Measurements from ENCODE around the gene PSG1. TPM values are rescaled to one million over a fixed set of nuclear protein-coding genes. Genes with fewer than 3 reads are reported as not detected.
"Not testable (repeated sequence)": the region's sequence is repeated elsewhere in the genome, so short reads cannot be mapped to it uniquely, and the experiment has no call there.

The PSG1 gene
- total RNA-seq, 1 experiment from 2014 or later, result not detected

DNA sequence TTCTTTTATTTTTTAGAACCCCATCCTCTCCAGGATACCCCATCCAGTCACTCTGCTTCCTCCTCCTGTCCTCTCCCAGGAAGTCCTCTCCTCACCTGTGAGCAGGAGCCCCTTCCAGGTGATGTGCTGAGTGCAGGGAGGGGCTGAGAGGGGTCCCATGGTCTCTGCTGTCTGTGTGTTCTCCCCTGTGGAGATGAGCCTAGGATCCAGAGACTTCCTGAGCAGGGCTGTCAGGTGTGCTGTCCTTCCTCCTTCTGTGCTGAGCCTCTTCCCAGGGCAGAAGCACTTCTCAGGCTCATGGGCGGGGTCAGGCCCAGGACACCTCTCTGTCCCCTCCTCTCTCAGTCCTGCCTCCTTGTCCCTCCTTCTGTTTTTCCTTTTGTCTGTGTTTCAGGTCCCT is 38.1 kb upstream of the PSG1 start, which contains the start of gene PSG6:
TSS of gene PSG6 (minus strand) at position 261 of the 400 bp plus-strand sequence. CDS start at position 159, 102 bp downstream.
- DNase-seq; H3K27me3 ChIP-seq (replicated peaks; ENCODE audit: control insufficient read depth, insufficient read depth, low read length); H3K4me1 Mint-ChIP-seq (ENCODE audit: low read depth, unreplicated experiment); H3K36me3 Mint-ChIP-seq (ENCODE audit: insufficient read depth, unreplicated experiment); CTCF ChIA-PET; intact Hi-C loops (cut with micrococcal nuclease; ENCODE audit: unreplicated experiment); H3K4me3 Mint-ChIP-seq (ENCODE audit: unreplicated experiment); H3K9me3 ChIP-seq; H3K36me3 ChIP-seq (ENCODE audit: control insufficient read depth, insufficient read depth, low read length); H3K4me3 ChIP-seq (ENCODE audit: low read depth, low read length); H3K27me3 Mint-ChIP-seq (ENCODE audit: insufficient read depth, unreplicated experiment); H3K27ac Mint-ChIP-seq (ENCODE audit: unreplicated experiment); POLR2A ChIA-PET; H3K4me1 ChIP-seq; BruUV-seq (replicated peaks); H3K9me3 Mint-ChIP-seq (ENCODE audit: unreplicated experiment): not testable (repeated sequence)

GRCh38 chr19:42916931-42917330 is 37.4 kb upstream of the PSG1 start:
- intact Hi-C loops (cut with micrococcal nuclease; ENCODE audit: unreplicated experiment); H3K4me1 Mint-ChIP-seq (ENCODE audit: low read depth, unreplicated experiment); CTCF ChIA-PET; H3K36me3 ChIP-seq (ENCODE audit: control insufficient read depth, insufficient read depth, low read length); DNase-seq; H3K4me1 ChIP-seq; H3K4me3 ChIP-seq (ENCODE audit: low read depth, low read length); H3K9me3 ChIP-seq; H3K27me3 Mint-ChIP-seq (ENCODE audit: insufficient read depth, unreplicated experiment); H3K36me3 Mint-ChIP-seq (ENCODE audit: insufficient read depth, unreplicated experiment); H3K27me3 ChIP-seq (replicated peaks; ENCODE audit: control insufficient read depth, insufficient read depth, low read length); H3K9me3 Mint-ChIP-seq (ENCODE audit: unreplicated experiment); POLR2A ChIA-PET; BruUV-seq (replicated peaks); H3K4me3 Mint-ChIP-seq (ENCODE audit: unreplicated experiment); H3K27ac Mint-ChIP-seq (ENCODE audit: unreplicated experiment): not testable (repeated sequence)

DNA sequence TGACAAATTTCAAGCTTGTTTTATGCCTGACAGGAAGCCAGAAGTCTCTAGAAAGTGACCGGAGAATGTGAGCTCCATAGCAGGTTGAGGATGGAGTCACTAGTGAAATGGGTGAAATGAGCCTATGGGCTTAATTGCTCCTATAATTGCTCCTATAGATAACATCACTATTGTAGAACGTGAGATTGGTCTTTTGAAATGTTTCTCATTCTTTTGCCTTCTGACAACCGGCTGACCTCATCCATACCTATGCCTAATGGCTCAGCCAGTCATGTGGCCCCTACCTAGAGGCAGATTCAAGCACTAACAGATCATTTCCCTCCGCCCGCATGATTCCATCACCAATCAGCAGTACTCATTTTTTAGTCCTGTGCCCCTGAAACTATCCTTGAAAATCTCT is 34.0 kb upstream of the PSG1 start:
- H3K4me3 ChIP-seq (ENCODE audit: low read depth, low read length); POLR2A ChIA-PET; intact Hi-C loops (cut with micrococcal nuclease; ENCODE audit: unreplicated experiment); H3K36me3 ChIP-seq (ENCODE audit: control insufficient read depth, insufficient read depth, low read length); BruUV-seq (replicated peaks); H3K9me3 Mint-ChIP-seq (ENCODE audit: unreplicated experiment); H3K4me1 Mint-ChIP-seq (ENCODE audit: low read depth, unreplicated experiment); H3K36me3 Mint-ChIP-seq (ENCODE audit: insufficient read depth, unreplicated experiment); H3K9me3 ChIP-seq; H3K4me3 Mint-ChIP-seq (ENCODE audit: unreplicated experiment); DNase-seq; H3K27me3 ChIP-seq (replicated peaks; ENCODE audit: control insufficient read depth, insufficient read depth, low read length); H3K4me1 ChIP-seq; H3K27ac Mint-ChIP-seq (ENCODE audit: unreplicated experiment); H3K27me3 Mint-ChIP-seq (ENCODE audit: insufficient read depth, unreplicated experiment): not testable (repeated sequence)
- CTCF ChIA-PET, result interaction anchor here (0.6 kb wide), 1 partner anchor 488 kb away, joined by 3 read pairs; no protein-coding TSS in a partner anchor

DNA sequence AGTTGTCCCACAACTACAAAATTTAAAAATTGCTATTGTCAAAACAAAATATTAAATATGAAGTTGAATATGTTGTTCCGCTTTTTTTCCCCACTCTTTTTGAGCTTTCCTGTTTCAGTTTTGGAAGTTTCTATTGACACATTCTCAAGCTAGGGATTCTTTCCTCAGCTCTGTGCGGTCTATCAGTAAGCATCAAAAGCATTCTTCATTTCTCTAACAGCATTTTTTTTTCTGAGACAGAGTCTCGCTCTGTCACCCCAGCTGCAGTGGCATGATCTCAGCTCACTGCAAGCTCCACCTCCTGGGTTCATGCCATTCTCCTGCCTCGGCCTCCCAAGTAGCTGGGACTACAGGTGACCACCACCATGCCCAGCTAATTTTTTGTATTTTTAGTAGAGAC is 33.4 kb upstream of the PSG1 start:
- intact Hi-C loops (cut with micrococcal nuclease; ENCODE audit: unreplicated experiment); H3K4me1 Mint-ChIP-seq (ENCODE audit: low read depth, unreplicated experiment); BruUV-seq (replicated peaks); H3K4me3 ChIP-seq (ENCODE audit: low read depth, low read length); H3K27ac Mint-ChIP-seq (ENCODE audit: unreplicated experiment); H3K9me3 ChIP-seq; H3K4me3 Mint-ChIP-seq (ENCODE audit: unreplicated experiment); H3K27me3 Mint-ChIP-seq (ENCODE audit: insufficient read depth, unreplicated experiment); DNase-seq; H3K4me1 ChIP-seq; CTCF ChIA-PET; POLR2A ChIA-PET; H3K9me3 Mint-ChIP-seq (ENCODE audit: unreplicated experiment); H3K27me3 ChIP-seq (replicated peaks; ENCODE audit: control insufficient read depth, insufficient read depth, low read length); H3K36me3 ChIP-seq (ENCODE audit: control insufficient read depth, insufficient read depth, low read length); H3K36me3 Mint-ChIP-seq (ENCODE audit: insufficient read depth, unreplicated experiment): not testable (repeated sequence)

- intact Hi-C loops (cut with micrococcal nuclease; ENCODE audit: unreplicated experiment); H3K9me3 ChIP-seq; H3K36me3 ChIP-seq (ENCODE audit: control insufficient read depth, insufficient read depth, low read length); H3K4me3 ChIP-seq (ENCODE audit: low read depth, low read length); BruUV-seq (replicated peaks); DNase-seq; H3K4me1 ChIP-seq; H3K27ac Mint-ChIP-seq (ENCODE audit: unreplicated experiment); POLR2A ChIA-PET; CTCF ChIA-PET; H3K9me3 Mint-ChIP-seq (ENCODE audit: unreplicated experiment); H3K36me3 Mint-ChIP-seq (ENCODE audit: insufficient read depth, unreplicated experiment); H3K27me3 ChIP-seq (replicated peaks; ENCODE audit: control insufficient read depth, insufficient read depth, low read length); H3K27me3 Mint-ChIP-seq (ENCODE audit: insufficient read depth, unreplicated experiment); H3K4me1 Mint-ChIP-seq (ENCODE audit: low read depth, unreplicated experiment); H3K4me3 Mint-ChIP-seq (ENCODE audit: unreplicated experiment): not testable (repeated sequence)
Measured at GRCh38 chr19:42911731-42912130, 32.2 kb upstream of the PSG1 start.

- H3K9me3 ChIP-seq; H3K4me1 Mint-ChIP-seq (ENCODE audit: low read depth, unreplicated experiment); H3K36me3 Mint-ChIP-seq (ENCODE audit: insufficient read depth, unreplicated experiment); CTCF ChIA-PET; H3K27me3 Mint-ChIP-seq (ENCODE audit: insufficient read depth, unreplicated experiment); H3K4me3 ChIP-seq (ENCODE audit: low read depth, low read length); H3K36me3 ChIP-seq (ENCODE audit: control insufficient read depth, insufficient read depth, low read length); H3K27me3 ChIP-seq (replicated peaks; ENCODE audit: control insufficient read depth, insufficient read depth, low read length); POLR2A ChIA-PET; intact Hi-C loops (cut with micrococcal nuclease; ENCODE audit: unreplicated experiment); H3K27ac Mint-ChIP-seq (ENCODE audit: unreplicated experiment); H3K4me3 Mint-ChIP-seq (ENCODE audit: unreplicated experiment); BruUV-seq (replicated peaks); H3K4me1 ChIP-seq; DNase-seq: not testable (repeated sequence)
- H3K9me3 Mint-ChIP-seq (ENCODE audit: unreplicated experiment), result peaks cover 14% of the 10 kb centered on the region
Measured at GRCh38 chr19:42906162-42906561, 26.6 kb upstream of the PSG1 start.

GRCh38 chr19:42900561-42900960 is 21.0 kb upstream of the PSG1 start:
- Mint-ChIP-seq H3K9me3 (ENCODE audit: unreplicated experiment) (peaks cover 32% of the 10 kb centered on the region), H3K4me1 (ENCODE audit: low read depth, unreplicated experiment) (peaks cover 31% of the 10 kb centered on the region), H3K27ac (ENCODE audit: unreplicated experiment) (peak overlapping the region; percentile 93), H3K36me3 (ENCODE audit: insufficient read depth, unreplicated experiment) (peaks cover 36% of the 10 kb centered on the region)
- BruUV-seq (replicated peaks); H3K27me3 Mint-ChIP-seq (ENCODE audit: insufficient read depth, unreplicated experiment); H3K36me3 ChIP-seq (ENCODE audit: control insufficient read depth, insufficient read depth, low read length); H3K4me3 Mint-ChIP-seq (ENCODE audit: unreplicated experiment); H3K9me3 ChIP-seq; CTCF ChIA-PET; H3K4me3 ChIP-seq (ENCODE audit: low read depth, low read length); H3K27me3 ChIP-seq (replicated peaks; ENCODE audit: control insufficient read depth, insufficient read depth, low read length); intact Hi-C loops (cut with micrococcal nuclease; ENCODE audit: unreplicated experiment); DNase-seq; POLR2A ChIA-PET: not testable (repeated sequence)
- peaks cover 36% of the 10 kb centered on the region for H3K4me1 ChIP-seq

Data from Caco-2 (cell line).